Measurements from ENCODE around the gene MYCBP2. TPM values are rescaled to one million over a fixed set of nuclear protein-coding genes. Genes with fewer than 3 reads are reported as not detected.
A peak's percentile ranks its signal among the peaks of the same experiment; 100 is the strongest.
"Not testable (repeated sequence)": the region's sequence is repeated elsewhere in the genome, so short reads cannot be mapped to it uniquely, and the experiment has no call there.

MYCBP2 gene
- total RNA-seq (2014; rRNA removed; shearing (Covaris generic)), result 30.2 and 34.7 TPM in 2 replicates
- polyA plus RNA-seq (2014; cell fraction: nucleus; rRNA removed), result 28.4 and 42.1 TPM in 2 replicates

- peak; percentile 98 for DNase-seq (ENCODE audit: extremely low read depth, low read depth)
Observed at GRCh38 chr13:77326905-77327604, at the start of gene MYCBP2. Gene MYCBP2, minus strand, starts transcription at chr13:77327094. Its CDS starts 319 bp downstream, at chr13:77326775.

GRCh38 chr13:77375560-77376108, 48.7 kb upstream of the MYCBP2 start:
- no peak for DNase-seq (ENCODE audit: extremely low read depth, low read depth)

- no peak for DNase-seq (ENCODE audit: extremely low read depth, low read depth)
Observed at GRCh38 chr13:77374786-77375185, 47.9 kb upstream of the MYCBP2 start.

- DNase-seq (ENCODE audit: extremely low read depth, low read depth), result no peak
Observed at GRCh38 chr13:77374339-77374738, 47.4 kb upstream of the MYCBP2 start.

- no peak for DNase-seq (ENCODE audit: extremely low read depth, low read depth)
Observed at GRCh38 chr13:77373502-77373901, 46.6 kb upstream of the MYCBP2 start.

- DNase-seq (ENCODE audit: extremely low read depth, low read depth), result no peak
Observed at GRCh38 chr13:77372275-77372674, 45.4 kb upstream of the MYCBP2 start.

- no peak for DNase-seq (ENCODE audit: extremely low read depth, low read depth)
Observed at GRCh38 chr13:77370888-77371287, 44.0 kb upstream of the MYCBP2 start.

- no peak for DNase-seq (ENCODE audit: extremely low read depth, low read depth)
Observed at GRCh38 chr13:77362166-77362565, 35.3 kb upstream of the MYCBP2 start.

- no peak for DNase-seq (ENCODE audit: extremely low read depth, low read depth)
Observed at GRCh38 chr13:77360032-77360685, 33.3 kb upstream of the MYCBP2 start.

- no peak for DNase-seq (ENCODE audit: extremely low read depth, low read depth)
Observed at GRCh38 chr13:77359171-77359570, 32.3 kb upstream of the MYCBP2 start.

- DNase-seq (ENCODE audit: extremely low read depth, low read depth), result no peak
Observed at GRCh38 chr13:77358001-77358400, 31.1 kb upstream of the MYCBP2 start.

GRCh38 chr13:77356155-77356554, 29.3 kb upstream of the MYCBP2 start:
- no peak for DNase-seq (ENCODE audit: extremely low read depth, low read depth)

- no peak for DNase-seq (ENCODE audit: extremely low read depth, low read depth)
Observed at GRCh38 chr13:77353995-77354394, 27.1 kb upstream of the MYCBP2 start.

GRCh38 chr13:77351315-77351714, 24.4 kb upstream of the MYCBP2 start:
- no peak for DNase-seq (ENCODE audit: extremely low read depth, low read depth)

- DNase-seq (ENCODE audit: extremely low read depth, low read depth), result no peak
Observed at GRCh38 chr13:77350811-77351210, 23.9 kb upstream of the MYCBP2 start.

- DNase-seq (ENCODE audit: extremely low read depth, low read depth), result no peak
Observed at GRCh38 chr13:77349365-77349764, 22.5 kb upstream of the MYCBP2 start.

GRCh38 chr13:77347351-77347750, 20.5 kb upstream of the MYCBP2 start:
- not testable (repeated sequence) for DNase-seq (ENCODE audit: extremely low read depth, low read depth)

GRCh38 chr13:77345150-77345780, 18.4 kb upstream of the MYCBP2 start:
- DNase-seq (ENCODE audit: extremely low read depth, low read depth), result no peak

- no peak for DNase-seq (ENCODE audit: extremely low read depth, low read depth)
Observed at GRCh38 chr13:77343841-77344240, 16.9 kb upstream of the MYCBP2 start.

- DNase-seq (ENCODE audit: extremely low read depth, low read depth), result no peak
Observed at GRCh38 chr13:77339408-77339807, 12.5 kb upstream of the MYCBP2 start.

- no peak for DNase-seq (ENCODE audit: extremely low read depth, low read depth)
Observed at GRCh38 chr13:77338961-77339401, 12.1 kb upstream of the MYCBP2 start.
